IMR-90 (cell line): ENCODE results near the gene SEZ6L. TPM values are rescaled to one million over a fixed set of nuclear protein-coding genes. Genes with fewer than 3 reads are reported as not detected.

Experiments
- ATAC-seq: fragments of 200-7000 bp; cut with Tn5 transposase; 2 replicates; pipeline ENCODE4 v1.9.1; 2020; ENCODE audit warnings: low read depth, mild to moderate bottlenecking, moderate library complexity
- BruUV-seq: library from RNA; stranded (reverse); fragments of 400-500 nt; replicated peaks from 2 replicates; lab custom pipeline; 2021; lab: Mats Ljungman, UMichigan
- CTCF ChIA-PET: fragments of 300-600 bp; formaldehyde crosslinking; extraction: SDS; loops from one replicate; lab custom pipeline; 2021; ENCODE audit warnings: antibody characterized with exemption; lab: Yijun Ruan, JAX
- POLR2A ChIA-PET: fragments of 300-600 bp; sonication (Branson Sonifier 250); formaldehyde crosslinking; loops from one replicate; lab custom pipeline; 2022; ENCODE audit warnings: antibody characterized with exemption; ENCODE audit not compliant: unreplicated experiment; lab: Charles Lee
- DNase-seq: peaks from one replicate; pipeline ENCODE4 v3.0.0; 2013
- H2AFZ ChIP-seq: replicated peaks from 2 replicates; pipeline ENCODE3; 2013; ENCODE audit warnings: low read length, mild to moderate bottlenecking; ENCODE audit not compliant: poor library complexity
- H2AK5ac ChIP-seq: 2 replicates; pipeline ENCODE4 v1.6.1; 2013; ENCODE audit warnings: low read depth, low read length, inconsistent platforms
- H2AK9ac ChIP-seq: replicated peaks from 2 replicates; pipeline ENCODE3; 2013; ENCODE audit warnings: mild to moderate bottlenecking, low read depth, low read length, moderate library complexity; ENCODE audit not compliant: poor library complexity
- H2BK120ac ChIP-seq: 2 replicates; pipeline ENCODE4 v1.6.1; 2013; ENCODE audit warnings: low read depth, low read length, inconsistent platforms
- H2BK15ac ChIP-seq: 3 replicates; pipeline ENCODE4 v1.6.1; 2013; ENCODE audit warnings: low read depth, low read length, inconsistent platforms
- H2BK20ac ChIP-seq: 2 replicates; pipeline ENCODE4 v1.6.1; 2013; ENCODE audit warnings: low read depth, mild to moderate bottlenecking, inconsistent platforms, low read length, moderate library complexity
- H2BK5ac ChIP-seq: 2 replicates; pipeline ENCODE4 v1.6.1; 2013; ENCODE audit warnings: mild to moderate bottlenecking, low read depth, low read length, inconsistent platforms; ENCODE audit not compliant: poor library complexity, severe bottlenecking
- H3K14ac ChIP-seq: replicated peaks from 2 replicates; pipeline ENCODE4 v1.6.1; 2013; ENCODE audit warnings: low read depth, low read length, inconsistent platforms
- H3K18ac ChIP-seq: 2 replicates; pipeline ENCODE4 v1.6.1; 2013; ENCODE audit warnings: low read depth, low read length, control low read depth
- H3K23ac ChIP-seq: 2 replicates; pipeline ENCODE4 v1.6.1; 2013; ENCODE audit warnings: low read depth, low read length, inconsistent platforms
- H3K27ac ChIP-seq: 2 replicates; pipeline ENCODE4 v1.5.1; 2013; ENCODE audit warnings: mild to moderate bottlenecking, control low read depth, low read length; ENCODE audit not compliant: insufficient read depth
- H3K27me3 ChIP-seq: 2 replicates; pipeline ENCODE4 v1.6.1; 2013; ENCODE audit warnings: low read length; ENCODE audit not compliant: control insufficient read depth, insufficient read depth
- H3K36me3 ChIP-seq: 2 replicates; pipeline ENCODE4 v1.6.1; 2013; ENCODE audit warnings: low read length, mixed read lengths; ENCODE audit not compliant: control insufficient read depth, insufficient read depth
- H3K4ac ChIP-seq: 2 replicates; pipeline ENCODE4 v1.6.1; 2013; ENCODE audit warnings: low read depth, low read length, inconsistent platforms
- H3K4me1 ChIP-seq: 2 replicates; pipeline ENCODE4 v1.6.1; 2013; ENCODE audit warnings: low read length, mixed read lengths; ENCODE audit not compliant: control insufficient read depth, insufficient read depth
- H3K4me2 ChIP-seq: 2 replicates; pipeline ENCODE4 v1.6.1; 2013; ENCODE audit warnings: low read depth, mild to moderate bottlenecking, control low read depth, low read length, moderate library complexity
- H3K4me3 ChIP-seq: 2 replicates; pipeline ENCODE4 v1.5.1; 2013; ENCODE audit warnings: low read depth, mild to moderate bottlenecking, control low read depth, low read length, moderate library complexity; ENCODE audit not compliant: insufficient read depth
- H3K56ac ChIP-seq: 2 replicates; pipeline ENCODE4 v1.6.1; 2013; ENCODE audit warnings: low read length, inconsistent platforms; ENCODE audit not compliant: insufficient read depth; ENCODE audit errors: extremely low read depth
- H3K79me1 ChIP-seq, 2 experiments: 2 replicates each; pipeline ENCODE4 v1.6.1; 2013; ENCODE audit warnings: low read length in 2 of 2, inconsistent platforms in 1 of 2, low read depth in 1 of 2
- H3K9ac ChIP-seq: 2 replicates; pipeline ENCODE4 v1.6.1; 2013; ENCODE audit warnings: low read depth, low read length, control low read depth
- H3K9me1 ChIP-seq: 2 replicates; pipeline ENCODE4 v1.6.1; 2013; ENCODE audit warnings: low read length, inconsistent platforms; ENCODE audit not compliant: insufficient read depth
- H3K9me3 ChIP-seq: 2 replicates; pipeline ENCODE4 v1.6.1; 2013; ENCODE audit warnings: low read length; ENCODE audit not compliant: control insufficient read depth, insufficient read depth
- H4K20me1 ChIP-seq: 2 replicates; pipeline ENCODE4 v1.6.1; 2013; ENCODE audit warnings: low read length, inconsistent platforms; ENCODE audit not compliant: insufficient read depth
- H4K5ac ChIP-seq: 2 replicates; pipeline ENCODE4 v1.6.1; 2013; ENCODE audit warnings: mild to moderate bottlenecking, low read depth, low read length, control low read depth
- H4K8ac ChIP-seq, 2 experiments: 2 replicates each; pipeline ENCODE4 v1.6.1; 2013; ENCODE audit warnings: low read depth in 2 of 2, low read length in 2 of 2, control low read depth in 1 of 2, inconsistent platforms in 1 of 2
- H4K91ac ChIP-seq: 2 replicates; pipeline ENCODE4 v1.6.1; 2013; ENCODE audit warnings: low read depth, low read length, inconsistent platforms; ENCODE audit not compliant: insufficient read depth
- BHLHE40 ChIP-seq: fragments of 150-350 bp; IDR thresholded peaks from 2 replicates; pipeline ENCODE4 v1.6.1; 2016; ENCODE audit warnings: mild to moderate bottlenecking, low read depth, low read length
- CHD1 ChIP-seq: IDR thresholded peaks from 2 replicates; pipeline ENCODE4 v1.6.1; 2012; ENCODE audit warnings: low read depth, low read length, improper control_type of control experiment
- FOS ChIP-seq: fragments of 150-350 bp; IDR thresholded peaks from 2 replicates; pipeline ENCODE4 v1.6.1; 2016; ENCODE audit warnings: low read depth, low read length
- MAFK ChIP-seq: IDR thresholded peaks from 2 replicates; pipeline ENCODE4 v1.6.1; 2012; ENCODE audit warnings: low read depth, low read length, improper control_type of control experiment
- NFE2L2 ChIP-seq: fragments of 150-350 bp; IDR thresholded peaks from 2 replicates; pipeline ENCODE4 v1.6.1; 2016; ENCODE audit warnings: low read depth, mild to moderate bottlenecking, low read length
- POLR2A ChIP-seq: IDR thresholded peaks from 2 replicates; pipeline ENCODE4 v1.6.1; 2012; ENCODE audit warnings: mild to moderate bottlenecking, low read depth, low read length
- RAD21 ChIP-seq: IDR thresholded peaks from 2 replicates; pipeline ENCODE4 v1.6.1; 2012; ENCODE audit warnings: low read length, improper control_type of control experiment
- RCOR1 ChIP-seq: IDR thresholded peaks from 2 replicates; pipeline ENCODE4 v1.6.1; 2012; ENCODE audit warnings: mild to moderate bottlenecking, low read length, improper control_type of control experiment; ENCODE audit not compliant: insufficient replicate concordance
- RFX5 ChIP-seq: IDR thresholded peaks from 2 replicates; pipeline ENCODE4 v1.8.0; 2012; ENCODE audit warnings: low read depth, mild to moderate bottlenecking, low read length, moderate library complexity
- SMC3 ChIP-seq: fragments of 150-350 bp; IDR thresholded peaks from 2 replicates; pipeline ENCODE4 v1.6.1; 2016; ENCODE audit warnings: low read depth, mild to moderate bottlenecking, antibody characterized with exemption, low read length, moderate library complexity
- WGBS, 2 experiments: methylation state at CpG; one replicate each; pipeline versions ENCODE4 v1.1.5 to v1.1.7; 2013; ENCODE audit warnings: missing lambda C conversion rate in 2 of 2; ENCODE audit not compliant: insufficient read length in 1 of 2; ENCODE audit errors: extremely low coverage in 2 of 2; 5-methylcytosine and 5-hydroxymethylcytosine counted together
- dilution Hi-C: fragments of 300-500 bp; cut with HindIII; formaldehyde crosslinking; loops from one replicate; pipeline ENCODE4 v1.14.3; 2018; ENCODE audit warnings: low sequenced_read_pairs; ENCODE audit not compliant: unreplicated experiment
- in situ Hi-C: fragments of 300-500 bp; cut with MboI; formaldehyde crosslinking; loops from 3 replicates; pipeline ENCODE4 v1.14.3; 2019; ENCODE audit warnings: low sequenced_read_pairs, inconsistent platforms, mixed read lengths
- intact Hi-C: fragments of 100-400 bp; cut with micrococcal nuclease; formaldehyde crosslinking; loops from 2 replicates; pipeline ENCODE4 v1.10.0; 2022
- polyA plus RNA-seq, 3 experiments: library from polyadenylated mRNA; depleted of rRNA; stranded (reverse); fragments of >200 nt; gene quantifications; 2 replicates each; pipeline ENCODE4 v1.2.3, GENCODE V29; 2012; ENCODE audit warnings: low replicate concordance in 1 of 3
- total RNA-seq: library from RNA; depleted of rRNA; stranded (reverse); fragments of >200 nt; gene quantifications from 2 replicates; pipeline ENCODE4 v1.2.3, GENCODE V29; 2012
- TF ChIP-seq, protein P1 (sequence below): conservative IDR thresholded peaks from 2 replicates; pipeline ENCODE4 v1.5.1; 2012; ENCODE audit warnings: mild to moderate bottlenecking, low read depth, low read length, improper control_type of control experiment
- TF ChIP-seq, protein P2 (sequence below): fragments of 150-350 bp; IDR thresholded peaks from 2 replicates; pipeline ENCODE4 v1.6.1; 2016; ENCODE audit warnings: low read depth, mild to moderate bottlenecking, low read length, moderate library complexity, borderline replicate concordance
- TF ChIP-seq, protein P3 (sequence below): fragments of 150-350 bp; IDR thresholded peaks from 2 replicates; pipeline ENCODE4 v1.6.1; 2017; ENCODE audit warnings: mild to moderate bottlenecking, antibody characterized with exemption, low read length, low read depth

SEZ6L gene
- total and polyA plus RNA-seq, 2 of the 4 experiments (the other 2 are of a cell fraction), result not detected

DNA sequence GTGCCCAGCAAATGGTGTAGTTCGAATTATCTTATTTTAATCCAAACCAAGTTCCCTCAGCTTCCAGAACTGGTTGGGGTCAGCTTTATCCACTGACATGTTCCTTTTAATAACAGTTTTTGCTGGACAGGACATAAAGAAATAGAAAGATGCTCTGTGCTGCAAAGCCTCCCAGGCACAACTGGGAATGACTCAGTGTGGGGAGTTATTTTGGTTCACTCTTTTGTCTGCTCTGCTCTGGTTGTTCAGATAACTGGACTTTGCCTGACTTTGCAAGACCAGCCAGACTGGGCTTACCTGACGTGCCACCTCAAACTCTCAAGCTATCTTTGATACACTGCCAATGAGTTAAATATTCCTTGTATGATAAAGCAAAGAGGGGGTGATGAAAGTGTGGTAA is 25.6 kb downstream of the SEZ6L start:
- ATAC-seq (no peak), DNase-seq (no peak)
- Histone ChIP-seq H4K91ac (no peak overlapping the region), H4K5ac (no peak overlapping the region), H3K4ac (no peak overlapping the region), H3K27me3 (no peaks in the 10 kb centered on the region), H4K8ac (no peak overlapping the region), H3K4me2 (no peak overlapping the region), H2AK9ac (no peak overlapping the region), H2BK5ac (no peak overlapping the region), H2BK20ac (no peak overlapping the region), H3K23ac (no peak overlapping the region), H3K14ac (no peak overlapping the region), H3K79me1 (no peaks in the 10 kb centered on the region), H2AFZ (no peak overlapping the region), H3K9me3 (no peaks in the 10 kb centered on the region; the same call in 1 of the 2 replicates), H3K9me1 (no peaks in the 10 kb centered on the region), H2BK120ac (no peak overlapping the region), H3K4me1 (no peaks in the 10 kb centered on the region), H2BK15ac (no peak overlapping the region), H3K18ac (no peak overlapping the region), H3K56ac (no peak overlapping the region), H3K9ac (no peak overlapping the region), H2AK5ac (no peak overlapping the region), H3K27ac (no peak overlapping the region), H4K20me1 (no peaks in the 10 kb centered on the region), H3K4me3 (no peak overlapping the region), H3K36me3 (no peaks in the 10 kb centered on the region)
- in situ Hi-C loops, result no loop called here
- ChIA-PET POLR2A (no interaction called here), CTCF (interaction anchor here (0.5 to 1.7 kb wide), 2 partner anchors 22 to 35 kb away, joined by 3 to 7 read pairs; no protein-coding TSS in a partner anchor)
- no peak for TF ChIP-seq SMC3
- TF ChIP-seq, protein P1, sequence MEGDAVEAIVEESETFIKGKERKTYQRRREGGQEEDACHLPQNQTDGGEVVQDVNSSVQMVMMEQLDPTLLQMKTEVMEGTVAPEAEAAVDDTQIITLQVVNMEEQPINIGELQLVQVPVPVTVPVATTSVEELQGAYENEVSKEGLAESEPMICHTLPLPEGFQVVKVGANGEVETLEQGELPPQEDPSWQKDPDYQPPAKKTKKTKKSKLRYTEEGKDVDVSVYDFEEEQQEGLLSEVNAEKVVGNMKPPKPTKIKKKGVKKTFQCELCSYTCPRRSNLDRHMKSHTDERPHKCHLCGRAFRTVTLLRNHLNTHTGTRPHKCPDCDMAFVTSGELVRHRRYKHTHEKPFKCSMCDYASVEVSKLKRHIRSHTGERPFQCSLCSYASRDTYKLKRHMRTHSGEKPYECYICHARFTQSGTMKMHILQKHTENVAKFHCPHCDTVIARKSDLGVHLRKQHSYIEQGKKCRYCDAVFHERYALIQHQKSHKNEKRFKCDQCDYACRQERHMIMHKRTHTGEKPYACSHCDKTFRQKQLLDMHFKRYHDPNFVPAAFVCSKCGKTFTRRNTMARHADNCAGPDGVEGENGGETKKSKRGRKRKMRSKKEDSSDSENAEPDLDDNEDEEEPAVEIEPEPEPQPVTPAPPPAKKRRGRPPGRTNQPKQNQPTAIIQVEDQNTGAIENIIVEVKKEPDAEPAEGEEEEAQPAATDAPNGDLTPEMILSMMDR, result no peak
- no peak for TF ChIP-seq MAFK
- no peak for TF ChIP-seq BHLHE40
- no peak for TF ChIP-seq POLR2A
- TF ChIP-seq NFE2L2, result no peak
- TF ChIP-seq FOS, result no peak
- TF ChIP-seq RCOR1, result no peak
- no peak for TF ChIP-seq RFX5
- TF ChIP-seq CHD1, result no peak
- TF ChIP-seq RAD21, result no peak
- TF ChIP-seq, protein P2, sequence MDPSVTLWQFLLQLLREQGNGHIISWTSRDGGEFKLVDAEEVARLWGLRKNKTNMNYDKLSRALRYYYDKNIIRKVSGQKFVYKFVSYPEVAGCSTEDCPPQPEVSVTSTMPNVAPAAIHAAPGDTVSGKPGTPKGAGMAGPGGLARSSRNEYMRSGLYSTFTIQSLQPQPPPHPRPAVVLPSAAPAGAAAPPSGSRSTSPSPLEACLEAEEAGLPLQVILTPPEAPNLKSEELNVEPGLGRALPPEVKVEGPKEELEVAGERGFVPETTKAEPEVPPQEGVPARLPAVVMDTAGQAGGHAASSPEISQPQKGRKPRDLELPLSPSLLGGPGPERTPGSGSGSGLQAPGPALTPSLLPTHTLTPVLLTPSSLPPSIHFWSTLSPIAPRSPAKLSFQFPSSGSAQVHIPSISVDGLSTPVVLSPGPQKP, result no peak
- TF ChIP-seq, protein P3, sequence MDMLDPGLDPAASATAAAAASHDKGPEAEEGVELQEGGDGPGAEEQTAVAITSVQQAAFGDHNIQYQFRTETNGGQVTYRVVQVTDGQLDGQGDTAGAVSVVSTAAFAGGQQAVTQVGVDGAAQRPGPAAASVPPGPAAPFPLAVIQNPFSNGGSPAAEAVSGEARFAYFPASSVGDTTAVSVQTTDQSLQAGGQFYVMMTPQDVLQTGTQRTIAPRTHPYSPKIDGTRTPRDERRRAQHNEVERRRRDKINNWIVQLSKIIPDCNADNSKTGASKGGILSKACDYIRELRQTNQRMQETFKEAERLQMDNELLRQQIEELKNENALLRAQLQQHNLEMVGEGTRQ, result no peak
- dilution Hi-C loops, result no loop called here
- WGBS, 2 experiments, result no CpG with 5 or more reads among the region's 2 CpGs
- intact Hi-C loops, result no loop called here
- BruUV-seq, result no TSS peak
